ENCODE measurements around the gene GZMH.
"Not testable (repeated sequence)": the region's sequence is repeated elsewhere in the genome, so short reads cannot be mapped to it uniquely, and the experiment has no call there.

The GZMH gene

GRCh38 chr14:24609655-24610344, at the start of gene GZMH:
Gene GZMH (minus strand): TSS chr14:24609685. CDS start chr14:24609613, 72 bp downstream.
- in situ Hi-C loops (cut with MboI; ENCODE audit: low sequenced_read_pairs) = no loop called here

GRCh38 chr14:24648361-24648760, 38.9 kb upstream of the GZMH start:
- in situ Hi-C loops (cut with MboI; ENCODE audit: low sequenced_read_pairs) = not testable (repeated sequence)

GRCh38 chr14:24639905-24640304, 30.4 kb upstream of the GZMH start:
- in situ Hi-C loops (cut with MboI; ENCODE audit: low sequenced_read_pairs) = no loop called here

GRCh38 chr14:24639270-24639669, 29.8 kb upstream of the GZMH start:
- in situ Hi-C loops (cut with MboI; ENCODE audit: low sequenced_read_pairs) = no loop called here

GRCh38 chr14:24634158-24634557, 24.7 kb upstream of the GZMH start, which contains the start of gene GZMB:
Gene GZMB (minus strand): TSS chr14:24634190. CDS start chr14:24634160, 30 bp downstream.
- in situ Hi-C loops (cut with MboI; ENCODE audit: low sequenced_read_pairs) = no loop called here

GRCh38 chr14:24633353-24633752, 23.9 kb upstream of the GZMH start:
- in situ Hi-C loops (cut with MboI; ENCODE audit: low sequenced_read_pairs) = no loop called here

GRCh38 chr14:24632761-24633160, 23.3 kb upstream of the GZMH start:
- in situ Hi-C loops (cut with MboI; ENCODE audit: low sequenced_read_pairs) = no loop called here

- in situ Hi-C loops (cut with MboI; ENCODE audit: low sequenced_read_pairs) = no loop called here
These were observed 22.9 kb upstream of the GZMH start for GRCh38 chr14:24632336-24632735.

GRCh38 chr14:24631749-24632335, 22.4 kb upstream of the GZMH start:
- in situ Hi-C loops (cut with MboI; ENCODE audit: low sequenced_read_pairs) = no loop called here

- in situ Hi-C loops (cut with MboI; ENCODE audit: low sequenced_read_pairs) = no loop called here
These were observed 21.5 kb upstream of the GZMH start for GRCh38 chr14:24630872-24631477.

GRCh38 chr14:24630087-24630871, 20.8 kb upstream of the GZMH start:
- in situ Hi-C loops (cut with MboI; ENCODE audit: low sequenced_read_pairs) = no loop called here

- in situ Hi-C loops (cut with MboI; ENCODE audit: low sequenced_read_pairs) = no loop called here
These were observed 20.0 kb upstream of the GZMH start for GRCh38 chr14:24629521-24629920.

GRCh38 chr14:24613747-24614146, 4.3 kb upstream of the GZMH start:
- in situ Hi-C loops (cut with MboI; ENCODE audit: low sequenced_read_pairs) = no loop called here

GRCh38 chr14:24613241-24613640, 3.8 kb upstream of the GZMH start:
- in situ Hi-C loops (cut with MboI; ENCODE audit: low sequenced_read_pairs) = no loop called here

- in situ Hi-C loops (cut with MboI; ENCODE audit: low sequenced_read_pairs) = no loop called here
These were observed 2.7 kb upstream of the GZMH start for GRCh38 chr14:24612196-24612595.

- in situ Hi-C loops (cut with MboI; ENCODE audit: low sequenced_read_pairs) = no loop called here
These were observed 1.6 kb downstream of the GZMH start for GRCh38 chr14:24607635-24608514.

- in situ Hi-C loops (cut with MboI; ENCODE audit: low sequenced_read_pairs) = no loop called here
These were observed 2.4 kb downstream of the GZMH start for GRCh38 chr14:24607081-24607480.

- in situ Hi-C loops (cut with MboI; ENCODE audit: low sequenced_read_pairs) = no loop called here
These were observed 3.2 kb downstream of the GZMH start for GRCh38 chr14:24606297-24606696.

GRCh38 chr14:24605435-24606190, 3.9 kb downstream of the GZMH start:
- in situ Hi-C loops (cut with MboI; ENCODE audit: low sequenced_read_pairs) = no loop called here

- in situ Hi-C loops (cut with MboI; ENCODE audit: low sequenced_read_pairs) = no loop called here
These were observed 12.1 kb downstream of the GZMH start for GRCh38 chr14:24597403-24597802.
